Sigmoid colon (tissue), 4 donors: ENCODE measurements around the gene PTPRF.

Source experiments
- EP300 ChIP-seq, 4 donors: sonication (generic); formaldehyde crosslinking; IDR thresholded peaks; one replicate each; pipeline ENCODE4 v1.6.1; 2017; ENCODE audit warnings: antibody characterized with exemption in 4 of 4
- TF ChIP-seq, protein P1 (sequence below), 4 experiments: fragments of 450-650 bp in 3 of 4; fragments of 200-600 bp in 1 of 4; IDR thresholded peaks; one replicate each; pipeline ENCODE4 v1.5.1; 2016 to 2019; ENCODE audit warnings: antibody characterized with exemption in 4 of 4, mild to moderate bottlenecking in 3 of 4, moderate library complexity in 2 of 4

DNA sequence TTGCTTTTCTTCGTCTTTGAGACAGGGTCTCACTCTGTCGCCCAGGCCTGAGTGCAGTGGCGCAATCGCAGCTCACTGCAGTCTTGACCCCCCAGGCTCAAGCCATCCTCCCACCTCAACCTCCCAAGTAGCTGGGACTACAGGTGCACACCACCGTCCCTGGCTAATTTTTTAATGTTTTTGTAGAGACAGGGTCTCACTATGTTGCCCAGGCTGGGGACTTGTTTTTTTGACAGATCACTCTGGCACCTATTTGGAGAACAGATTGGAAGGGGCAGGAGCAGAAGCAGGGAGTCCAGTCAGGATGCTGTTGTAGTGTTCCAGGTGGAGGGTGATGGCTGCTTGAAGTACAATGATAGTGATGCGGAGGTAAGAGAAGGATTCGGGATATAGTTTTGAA lies 106.6 kb downstream of the PTPRF start:
- TF ChIP-seq, protein P1, sequence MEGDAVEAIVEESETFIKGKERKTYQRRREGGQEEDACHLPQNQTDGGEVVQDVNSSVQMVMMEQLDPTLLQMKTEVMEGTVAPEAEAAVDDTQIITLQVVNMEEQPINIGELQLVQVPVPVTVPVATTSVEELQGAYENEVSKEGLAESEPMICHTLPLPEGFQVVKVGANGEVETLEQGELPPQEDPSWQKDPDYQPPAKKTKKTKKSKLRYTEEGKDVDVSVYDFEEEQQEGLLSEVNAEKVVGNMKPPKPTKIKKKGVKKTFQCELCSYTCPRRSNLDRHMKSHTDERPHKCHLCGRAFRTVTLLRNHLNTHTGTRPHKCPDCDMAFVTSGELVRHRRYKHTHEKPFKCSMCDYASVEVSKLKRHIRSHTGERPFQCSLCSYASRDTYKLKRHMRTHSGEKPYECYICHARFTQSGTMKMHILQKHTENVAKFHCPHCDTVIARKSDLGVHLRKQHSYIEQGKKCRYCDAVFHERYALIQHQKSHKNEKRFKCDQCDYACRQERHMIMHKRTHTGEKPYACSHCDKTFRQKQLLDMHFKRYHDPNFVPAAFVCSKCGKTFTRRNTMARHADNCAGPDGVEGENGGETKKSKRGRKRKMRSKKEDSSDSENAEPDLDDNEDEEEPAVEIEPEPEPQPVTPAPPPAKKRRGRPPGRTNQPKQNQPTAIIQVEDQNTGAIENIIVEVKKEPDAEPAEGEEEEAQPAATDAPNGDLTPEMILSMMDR (IDR thresholded peaks at IDR 0.05), result no peak
- no peak for TF ChIP-seq EP300 (IDR thresholded peaks at IDR 0.05)
